Sigmoid colon (tissue), 4 donors: ENCODE data around the gene USB1.

Experiments used
- EP300 ChIP-seq, 4 donors: sonication (generic); formaldehyde crosslinking; IDR thresholded peaks; one replicate each; pipeline ENCODE4 v1.6.1; 2017; ENCODE audit warnings: antibody characterized with exemption in 4 of 4
- POLR2A ChIP-seq, 2 donors: fragments of 450-650 bp; IDR thresholded peaks; one replicate each; pipeline ENCODE4 v1.6.1; 2016; ENCODE audit warnings: antibody characterized with exemption in 2 of 2, mild to moderate bottlenecking in 2 of 2, moderate library complexity in 2 of 2
- POLR2AphosphoS5 ChIP-seq, 4 donors: sonication (generic); formaldehyde crosslinking; IDR thresholded peaks; one replicate each; pipeline ENCODE4 v1.6.1; 2017; ENCODE audit warnings: antibody characterized with exemption in 4 of 4
- TF ChIP-seq, protein P1 (sequence below), 4 experiments: fragments of 450-650 bp in 3 of 4; fragments of 200-600 bp in 1 of 4; IDR thresholded peaks; one replicate each; pipeline ENCODE4 v1.5.1; 2016 to 2019; ENCODE audit warnings: antibody characterized with exemption in 4 of 4, mild to moderate bottlenecking in 3 of 4, moderate library complexity in 2 of 4

- TF ChIP-seq POLR2A (IDR thresholded peaks at IDR 0.05) = no peak
- TF ChIP-seq, protein P1, sequence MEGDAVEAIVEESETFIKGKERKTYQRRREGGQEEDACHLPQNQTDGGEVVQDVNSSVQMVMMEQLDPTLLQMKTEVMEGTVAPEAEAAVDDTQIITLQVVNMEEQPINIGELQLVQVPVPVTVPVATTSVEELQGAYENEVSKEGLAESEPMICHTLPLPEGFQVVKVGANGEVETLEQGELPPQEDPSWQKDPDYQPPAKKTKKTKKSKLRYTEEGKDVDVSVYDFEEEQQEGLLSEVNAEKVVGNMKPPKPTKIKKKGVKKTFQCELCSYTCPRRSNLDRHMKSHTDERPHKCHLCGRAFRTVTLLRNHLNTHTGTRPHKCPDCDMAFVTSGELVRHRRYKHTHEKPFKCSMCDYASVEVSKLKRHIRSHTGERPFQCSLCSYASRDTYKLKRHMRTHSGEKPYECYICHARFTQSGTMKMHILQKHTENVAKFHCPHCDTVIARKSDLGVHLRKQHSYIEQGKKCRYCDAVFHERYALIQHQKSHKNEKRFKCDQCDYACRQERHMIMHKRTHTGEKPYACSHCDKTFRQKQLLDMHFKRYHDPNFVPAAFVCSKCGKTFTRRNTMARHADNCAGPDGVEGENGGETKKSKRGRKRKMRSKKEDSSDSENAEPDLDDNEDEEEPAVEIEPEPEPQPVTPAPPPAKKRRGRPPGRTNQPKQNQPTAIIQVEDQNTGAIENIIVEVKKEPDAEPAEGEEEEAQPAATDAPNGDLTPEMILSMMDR (IDR thresholded peaks at IDR 0.05) = no peak
- no peak for TF ChIP-seq POLR2AphosphoS5 (IDR thresholded peaks at IDR 0.05)
- TF ChIP-seq EP300 (IDR thresholded peaks at IDR 0.05) = no peak
Observed at GRCh38 chr16:57993438-57993837, 7.8 kb upstream of the USB1 start.
